Measurements from ENCODE around the gene ANKFY1.

GRCh38 chr17:4263282-4264215 lies at the start of gene ANKFY1:
- TF ChIP-seq POLR2A (IDR thresholded peaks at IDR 0.05) = no peak
- no peak for TF ChIP-seq CTCF (IDR thresholded peaks at IDR 0.05)
